SU-DHL-6 (cell line): ENCODE measurements around the gene FAM9B.

Source experiments
- H2AFZ ChIP-seq: fragments of 200-600 bp; sonication (generic); 2 replicates; pipeline ENCODE4 v1.6.1; 2014; ENCODE audit warnings: low read depth, mild to moderate bottlenecking, moderate library complexity, mixed read lengths, antibody characterized with exemption, low read length; ENCODE audit not compliant: severe bottlenecking
- H3F3A ChIP-seq: fragments of 200-600 bp; shearing (Covaris generic); 2 replicates; pipeline ENCODE4 v1.6.0; 2016; ENCODE audit warnings: antibody characterized with exemption, mild to moderate bottlenecking; ENCODE audit not compliant: insufficient read depth
- H3K27ac ChIP-seq: fragments of 200-600 bp; sonication (generic); 2 replicates; pipeline ENCODE4 v1.5.1; 2016; ENCODE audit warnings: low read depth, mild to moderate bottlenecking, low read length, moderate library complexity, mixed read lengths
- H3K27me3 ChIP-seq: fragments of 200-600 bp; sonication (generic), shearing (Covaris generic); 2 replicates; pipeline ENCODE4 v1.6.0; 2014; ENCODE audit warnings: mild to moderate bottlenecking, low read length
- H3K36me3 ChIP-seq: fragments of 200-600 bp; sonication (generic); 2 replicates; pipeline ENCODE4 v1.6.1; 2014; ENCODE audit warnings: mild to moderate bottlenecking, low read length, mixed read lengths
- H3K4me2 ChIP-seq: fragments of 300-600, 200-600 bp; shearing (Covaris generic), sonication (generic); 2 replicates; pipeline ENCODE4 v1.6.0; 2014; ENCODE audit warnings: low read length, low read depth, mild to moderate bottlenecking; ENCODE audit not compliant: poor library complexity, severe bottlenecking
- H3K4me3 ChIP-seq: fragments of 200-600 bp; sonication (generic); 2 replicates; pipeline ENCODE4 v1.5.1; 2014; ENCODE audit warnings: antibody characterized with exemption, low read length, mild to moderate bottlenecking, mixed read lengths; ENCODE audit not compliant: insufficient read depth, poor library complexity, severe bottlenecking
- H3K79me2 ChIP-seq: fragments of 200-600 bp; sonication (generic); 2 replicates; pipeline ENCODE4 v1.6.1; 2014; ENCODE audit warnings: mild to moderate bottlenecking, low read length, moderate library complexity; ENCODE audit not compliant: insufficient read depth
- H3K9ac ChIP-seq: fragments of 200-600 bp; sonication (generic); 2 replicates; pipeline ENCODE4 v1.7.0; 2014; ENCODE audit warnings: mild to moderate bottlenecking, low read length
- H3K9me2 ChIP-seq: fragments of 200-600 bp; sonication (generic); replicated peaks from 2 replicates; pipeline ENCODE4 v1.6.1; 2014; ENCODE audit warnings: low read length; ENCODE audit not compliant: insufficient read depth
- H3K9me3 ChIP-seq: fragments of 200-600 bp; sonication (generic); 2 replicates; pipeline ENCODE4 v1.6.1; 2014; ENCODE audit warnings: low read length, mixed read lengths; ENCODE audit not compliant: insufficient read depth
- H4K20me1 ChIP-seq: fragments of 200-600 bp; sonication (generic); 2 replicates; pipeline ENCODE4 v1.6.1; 2014; ENCODE audit warnings: low read depth, mild to moderate bottlenecking, antibody characterized with exemption, low read length, moderate library complexity, mixed read lengths
- EZH2phosphoT487 ChIP-seq: fragments of 200-600 bp; sonication (generic), shearing (Covaris generic); conservative IDR thresholded peaks from 2 replicates; pipeline ENCODE4 v1.6.1; 2018; ENCODE audit warnings: mild to moderate bottlenecking, antibody characterized with exemption, low read length, moderate library complexity, mixed read lengths
- TF ChIP-seq, protein P1 (sequence below): fragments of 200-600 bp; sonication (generic); IDR thresholded peaks from one replicate; pipeline ENCODE4 v1.5.1; 2017; ENCODE audit warnings: antibody characterized with exemption, mild to moderate bottlenecking, low read length, moderate library complexity; ENCODE audit not compliant: insufficient read depth, poor library complexity, severe bottlenecking

The FAM9B gene

DNA sequence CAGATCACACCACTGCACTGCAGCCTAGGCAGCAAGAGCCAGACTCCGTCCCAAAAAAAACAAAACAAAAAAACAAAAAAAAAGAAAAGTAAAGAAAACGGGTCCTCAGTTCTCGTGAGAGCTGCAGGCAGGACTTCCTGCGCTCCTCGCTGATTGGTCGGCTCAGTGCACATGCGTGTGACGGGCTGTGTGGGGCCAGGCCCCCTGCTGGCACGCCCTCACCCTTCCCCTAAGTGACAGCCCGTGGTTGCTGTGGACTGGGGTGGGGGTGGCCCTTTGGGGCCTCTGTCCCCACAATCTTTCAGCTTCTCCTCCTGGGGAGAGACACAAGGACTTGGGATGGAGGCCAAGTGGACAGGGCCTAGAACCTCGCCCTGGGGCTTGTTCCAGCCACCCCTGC, at the start of gene FAM9B:
Gene FAM9B, minus strand, starts transcription at position 139 of the 400 bp plus-strand sequence. CDS start 1,141 bp downstream, outside the sequence.
- Histone ChIP-seq H3K79me2 (no peaks in the 10 kb centered on the region), H3K27ac (no peak within 1 kb of the TSS), H2AFZ (no peak within 1 kb of the TSS), H3K27me3 (no peaks in the 10 kb centered on the region), H4K20me1 (no peaks in the 10 kb centered on the region), H3K9me3 (no peaks in the 10 kb centered on the region), H3K4me2 (no peak within 1 kb of the TSS), H3K4me3 (no peak within 1 kb of the TSS), H3F3A (no peaks in the 10 kb centered on the region), H3K9me2 (no peaks in the 10 kb centered on the region), H3K36me3 (no peaks in the 10 kb centered on the region), H3K9ac (no peak within 1 kb of the TSS)
- TF ChIP-seq, protein P1, sequence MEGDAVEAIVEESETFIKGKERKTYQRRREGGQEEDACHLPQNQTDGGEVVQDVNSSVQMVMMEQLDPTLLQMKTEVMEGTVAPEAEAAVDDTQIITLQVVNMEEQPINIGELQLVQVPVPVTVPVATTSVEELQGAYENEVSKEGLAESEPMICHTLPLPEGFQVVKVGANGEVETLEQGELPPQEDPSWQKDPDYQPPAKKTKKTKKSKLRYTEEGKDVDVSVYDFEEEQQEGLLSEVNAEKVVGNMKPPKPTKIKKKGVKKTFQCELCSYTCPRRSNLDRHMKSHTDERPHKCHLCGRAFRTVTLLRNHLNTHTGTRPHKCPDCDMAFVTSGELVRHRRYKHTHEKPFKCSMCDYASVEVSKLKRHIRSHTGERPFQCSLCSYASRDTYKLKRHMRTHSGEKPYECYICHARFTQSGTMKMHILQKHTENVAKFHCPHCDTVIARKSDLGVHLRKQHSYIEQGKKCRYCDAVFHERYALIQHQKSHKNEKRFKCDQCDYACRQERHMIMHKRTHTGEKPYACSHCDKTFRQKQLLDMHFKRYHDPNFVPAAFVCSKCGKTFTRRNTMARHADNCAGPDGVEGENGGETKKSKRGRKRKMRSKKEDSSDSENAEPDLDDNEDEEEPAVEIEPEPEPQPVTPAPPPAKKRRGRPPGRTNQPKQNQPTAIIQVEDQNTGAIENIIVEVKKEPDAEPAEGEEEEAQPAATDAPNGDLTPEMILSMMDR: no peak
- TF ChIP-seq EZH2phosphoT487: no peak

DNA sequence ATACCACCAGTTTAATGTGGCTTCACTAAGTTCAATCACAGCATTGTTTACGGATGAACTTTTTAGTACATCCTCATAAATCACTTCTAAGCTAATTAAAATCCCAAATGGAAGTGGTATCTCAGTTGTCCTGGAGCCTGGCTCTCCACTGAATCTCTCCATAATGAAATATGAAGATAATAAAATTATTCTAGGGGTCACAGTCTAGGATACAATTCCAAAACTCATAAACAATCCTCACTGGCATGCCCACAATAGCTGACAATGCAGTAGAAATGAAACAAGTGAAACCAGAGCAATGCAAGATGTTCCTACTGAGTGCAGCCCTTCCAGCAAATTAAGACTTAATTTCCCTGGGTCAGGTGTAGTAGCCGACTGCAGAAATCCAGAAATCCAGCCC, 47.3 kb upstream of the FAM9B start:
- H3K36me3 ChIP-seq: no peaks in the 10 kb centered on the region
- H3K9me2 ChIP-seq: no peaks in the 10 kb centered on the region
- no peaks in the 10 kb centered on the region for H4K20me1 ChIP-seq
- no peak overlapping the region for H3K4me2 ChIP-seq
- no peaks in the 10 kb centered on the region for H3K9me3 ChIP-seq
- H3F3A ChIP-seq: no peaks in the 10 kb centered on the region
- H3K27me3 ChIP-seq: no peaks in the 10 kb centered on the region
- no peak overlapping the region for H3K27ac ChIP-seq
- no peak overlapping the region for H2AFZ ChIP-seq
- no peak for TF ChIP-seq EZH2phosphoT487
- TF ChIP-seq, protein P1: no peak
- no peak overlapping the region for H3K4me3 ChIP-seq
- H3K79me2 ChIP-seq: no peaks in the 10 kb centered on the region
- no peak overlapping the region for H3K9ac ChIP-seq

DNA sequence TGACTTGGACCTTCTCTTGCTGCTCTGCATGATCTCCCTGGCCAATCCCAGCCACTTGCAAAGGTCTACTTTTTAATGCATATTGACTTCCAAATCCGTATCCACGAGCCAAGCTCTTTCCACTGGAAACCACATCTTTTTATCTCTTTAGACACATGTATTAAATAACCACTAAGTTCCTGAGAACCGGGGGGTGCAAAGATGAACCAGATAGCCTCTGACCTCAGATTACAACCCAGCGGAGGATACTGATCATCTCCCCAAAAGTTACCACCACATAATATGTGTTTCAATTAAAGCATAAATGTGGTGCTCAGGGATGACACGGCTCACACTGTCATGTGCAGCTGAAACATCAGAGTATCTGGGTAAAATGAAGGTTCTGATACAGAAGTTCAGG, 40.4 kb upstream of the FAM9B start:
- no peak for TF ChIP-seq EZH2phosphoT487
- TF ChIP-seq, protein P1: no peak
- H3K79me2 ChIP-seq: no peaks in the 10 kb centered on the region

More for the DNA sequence above, 40.4 kb upstream of the FAM9B start:
- Histone ChIP-seq H3K4me3 (no peak overlapping the region), H3K36me3 (no peaks in the 10 kb centered on the region), H2AFZ (no peak overlapping the region), H3K9me2 (no peaks in the 10 kb centered on the region), H3K9ac (no peak overlapping the region), H3K27me3 (no peaks in the 10 kb centered on the region), H3K9me3 (no peaks in the 10 kb centered on the region), H3F3A (no peaks in the 10 kb centered on the region), H4K20me1 (no peaks in the 10 kb centered on the region), H3K27ac (no peak overlapping the region), H3K4me2 (no peak overlapping the region)
